Tibial nerve (tissue), 4 donors: ENCODE results near the gene IRF2BPL.
A peak's percentile ranks its signal among the peaks of the same experiment; 100 is the strongest.

Source experiments
- CTCF ChIP-seq, 5 experiments: fragments of 200-600 bp in 3 of 5; fragments of 450-650 bp in 2 of 5; sonication (generic) in 3 of 5; IDR thresholded peaks; one replicate each; pipeline ENCODE4 v1.5.1; 2016 to 2019; ENCODE audit warnings: antibody characterized with exemption in 5 of 5, mild to moderate bottlenecking in 3 of 5, moderate library complexity in 2 of 5
- EP300 ChIP-seq, 2 donors: sonication (generic); formaldehyde crosslinking; IDR thresholded peaks; one replicate each; pipeline ENCODE4 v1.6.1; 2017; ENCODE audit warnings: antibody characterized with exemption in 2 of 2, mild to moderate bottlenecking in 1 of 2
- POLR2A ChIP-seq, 2 donors: fragments of 450-650 bp; IDR thresholded peaks; one replicate each; pipeline ENCODE4 v1.6.1; 2017; ENCODE audit warnings: antibody characterized with exemption in 2 of 2, mild to moderate bottlenecking in 2 of 2, moderate library complexity in 2 of 2

GRCh38 chr14:77043177-77043983, 14.9 kb upstream of the IRF2BPL start:
- TF ChIP-seq POLR2A (IDR thresholded peaks at IDR 0.05) (no peak), CTCF (IDR thresholded peaks at IDR 0.05) (no peak), EP300 (IDR thresholded peaks at IDR 0.05) (peak; percentile 65 to 99)
